Keratinocyte (primary cell): ENCODE data around the gene SLC13A3.

Experiments
- CTCF ChIP-seq, 3 experiments: IDR thresholded peaks in 1 of 3; conservative IDR thresholded peaks in 1 of 3; optimal IDR thresholded peaks in 1 of 3; 2 replicates in 2 of 3; 3 replicates in 1 of 3; pipeline versions ENCODE3 to v1.5.1; 2011; ENCODE audit warnings: low read length in 3 of 3, mild to moderate bottlenecking in 3 of 3, moderate library complexity in 2 of 3, control low read depth in 1 of 3, inconsistent platforms in 1 of 3; ENCODE audit not compliant: insufficient read depth in 2 of 3; ENCODE audit errors: extremely low read depth in 1 of 3
- EZH2 ChIP-seq: IDR thresholded peaks from one replicate; pipeline ENCODE4 v1.6.1; 2012; ENCODE audit warnings: inconsistent platforms, mild to moderate bottlenecking, low read length, moderate library complexity

GRCh38 chr20:46562373-46563169 is 88.7 kb downstream of the SLC13A3 start:
- TF ChIP-seq CTCF (optimal IDR thresholded peaks at IDR 0.05 in 1 of 3, IDR thresholded peaks at IDR 0.05 in 1 of 3, conservative IDR thresholded peaks at IDR 0.05 in 1 of 3; ENCODE audit: extremely low read depth in 1 of 3, insufficient read depth in 2 of 3, low read length in 3 of 3) (peak; percentile 66 to 93 (median 83)), EZH2 (no peak)
